GM12878 (cell line): ENCODE measurements around the gene OR8D1. TPM values are rescaled to one million over a fixed set of nuclear protein-coding genes. Genes with fewer than 3 reads are reported as not detected.

Experiments
- ATAC-seq: fragments of 200-7000 bp; cut with Tn5 transposase; 3 replicates; pipeline ENCODE4 v1.9.1; 2020; ENCODE audit warnings: mild to moderate bottlenecking, moderate library complexity
- BruUV-seq: library from RNA; stranded (reverse); fragments of 400-500 nt; replicated peaks from 2 replicates; lab custom pipeline; 2021; lab: Mats Ljungman, UMichigan
- CTCF ChIA-PET: fragments of 300-600 bp; sonication (Branson Sonifier 250); formaldehyde crosslinking; extraction: SDS; loops from one replicate; lab custom pipeline; 2021; ENCODE audit warnings: inconsistent platforms; lab: Yijun Ruan, JAX
- POLR2A ChIA-PET: fragments of 350-600 bp; formaldehyde crosslinking; extraction: SDS; loops from one replicate; lab custom pipeline; 2021; ENCODE audit warnings: inconsistent platforms; lab: Charles Lee
- RAD21 ChIA-PET: fragments of 300-600 bp; sonication (Branson Sonifier 250); formaldehyde crosslinking; loops from one replicate; lab custom pipeline; 2023; ENCODE audit warnings: antibody characterized with exemption; ENCODE audit not compliant: unreplicated experiment; lab: Charles Lee
- SMC1A ChIA-PET: fragments of 300-600 bp; sonication (Branson Sonifier 250); formaldehyde crosslinking; loops from one replicate; lab custom pipeline; 2023; ENCODE audit not compliant: unreplicated experiment, uncharacterized antibody; lab: Charles Lee
- DNase-seq: peaks from one replicate; pipeline ENCODE4 v3.0.0-alpha.2; 2011; ENCODE audit warnings: low read depth, low spot score
- FAIRE-seq: peaks from 3 replicates; lab custom pipeline; 2011; peaks lifted over from hg19 to GRCh38; lab: Jason Lieb, UNC
- H2AFZ ChIP-seq: 2 replicates; pipeline ENCODE4 v1.6.0; 2011; ENCODE audit warnings: low read depth, low read length, control low read depth; ENCODE audit not compliant: control insufficient read depth
- H3K27ac ChIP-seq: 2 replicates; pipeline ENCODE4 v1.5.1; 2011; ENCODE audit warnings: control low read depth; ENCODE audit not compliant: control insufficient read depth, insufficient read depth
- H3K27me3 ChIP-seq, 2 experiments: replicated peaks in 1 of 2; 2 replicates each; pipeline versions ENCODE4 v1.6.0 to v1.6.1; 2011; ENCODE audit warnings: low read length in 1 of 2; ENCODE audit not compliant: control insufficient read depth in 2 of 2, insufficient read depth in 2 of 2
- H3K36me3 ChIP-seq, 2 experiments: 2 replicates each; pipeline ENCODE4 v1.5.1; 2011; ENCODE audit warnings: low read length in 1 of 2; ENCODE audit not compliant: control insufficient read depth in 2 of 2, insufficient read depth in 2 of 2
- H3K4me1 ChIP-seq: 2 replicates; pipeline ENCODE4 v1.6.1; 2011; ENCODE audit warnings: mild to moderate bottlenecking, low read length, moderate library complexity, mixed read lengths; ENCODE audit not compliant: control insufficient read depth, insufficient read depth
- H3K4me2 ChIP-seq: 2 replicates; pipeline ENCODE4 v1.6.0; 2011; ENCODE audit warnings: control low read depth; ENCODE audit not compliant: control insufficient read depth, insufficient read depth
- H3K4me3 ChIP-seq: fragments of 200-600 bp; sonication (generic); 2 replicates; pipeline ENCODE4 v1.5.1; 2016
- H3K79me2 ChIP-seq: 2 replicates; pipeline ENCODE4 v1.6.0; 2011; ENCODE audit warnings: low read length; ENCODE audit not compliant: control insufficient read depth, insufficient read depth
- H3K9ac ChIP-seq: 2 replicates; pipeline ENCODE4 v1.8.0; 2011; ENCODE audit warnings: low read length, control low read depth, mixed read lengths; ENCODE audit not compliant: control insufficient read depth, insufficient read depth
- H3K9me3 ChIP-seq: replicated peaks from 3 replicates; pipeline ENCODE4 v1.5.1; 2011; ENCODE audit warnings: mild to moderate bottlenecking, low read length; ENCODE audit not compliant: control insufficient read depth, insufficient read depth
- H4K20me1 ChIP-seq: 2 replicates; pipeline ENCODE4 v1.6.0; 2011; ENCODE audit not compliant: control insufficient read depth, insufficient read depth
- BCL3 ChIP-seq: IDR thresholded peaks from 2 replicates; pipeline ENCODE4 v1.6.1; 2011; ENCODE audit warnings: borderline replicate concordance, low read depth, mild to moderate bottlenecking, moderate library complexity, low read length; ENCODE audit not compliant: insufficient read depth, poor library complexity, severe bottlenecking
- ESRRA ChIP-seq: IDR thresholded peaks from 2 replicates; pipeline ENCODE4 v1.6.1; 2012; ENCODE audit warnings: mild to moderate bottlenecking, low read length, improper control_type of control experiment
- GATAD2B ChIP-seq: fragments of 450-650 bp; conservative IDR thresholded peaks from 2 replicates; pipeline ENCODE4 v1.6.1; 2017; ENCODE audit warnings: low read depth, mild to moderate bottlenecking, moderate library complexity
- MAX ChIP-seq: IDR thresholded peaks from 2 replicates; pipeline ENCODE4 v1.6.1; 2012; ENCODE audit warnings: low read depth, low read length, improper control_type of control experiment
- MEF2B ChIP-seq: fragments of 450-650 bp; IDR thresholded peaks from 2 replicates; pipeline ENCODE4 v1.6.1; 2018; ENCODE audit warnings: mild to moderate bottlenecking, moderate library complexity; ENCODE audit not compliant: partially characterized antibody, poor library complexity, severe bottlenecking
- NFYA ChIP-seq: IDR thresholded peaks from 2 replicates; pipeline ENCODE4 v1.6.1; 2011; ENCODE audit warnings: low read depth, mild to moderate bottlenecking, low read length, improper control_type of control experiment, borderline replicate concordance
- NFYB ChIP-seq: IDR thresholded peaks from 2 replicates; pipeline ENCODE4 v1.6.1; 2011; ENCODE audit warnings: low read depth, mild to moderate bottlenecking, low read length, improper control_type of control experiment, moderate library complexity; ENCODE audit not compliant: insufficient read depth
- RELA ChIP-seq: fragments of 450-650 bp; IDR thresholded peaks from 2 replicates; pipeline ENCODE4 v1.8.0; 2014; ENCODE audit warnings: borderline replicate concordance; ENCODE audit not compliant: partially characterized antibody
- RFX5 ChIP-seq: IDR thresholded peaks from 2 replicates; pipeline ENCODE4 v1.6.1; 2011; ENCODE audit warnings: low read depth, low read length, improper control_type of control experiment
- SMAD1 ChIP-seq: fragments of 450-650 bp; IDR thresholded peaks from 2 replicates; pipeline ENCODE4 v1.6.1; 2018; ENCODE audit warnings: mild to moderate bottlenecking, low read depth; ENCODE audit not compliant: partially characterized antibody
- WGBS: methylation state at CpG from one replicate; pipeline ENCODE4 v1.1.6; 2016; ENCODE audit warnings: low lambda C conversion rate; ENCODE audit not compliant: insufficient replicate concordance, insufficient coverage; ENCODE audit errors: missing lambda C conversion rate; 5-methylcytosine and 5-hydroxymethylcytosine counted together
- in situ Hi-C: fragments of 300-500 bp; cut with MboI; formaldehyde crosslinking; loops from 9 replicates; pipeline ENCODE4 v1.14.3; 2018; ENCODE audit warnings: mixed read lengths
- intact Hi-C: fragments of 100-400 bp; cut with micrococcal nuclease; formaldehyde crosslinking; loops from one replicate; pipeline ENCODE4 v1.14.2; 2022; ENCODE audit not compliant: unreplicated experiment
- polyA plus RNA-seq, 11 experiments: library from polyadenylated mRNA; depleted of rRNA in 4 of 11; unstranded in 6 of 11; stranded (reverse) in 5 of 11; fragments of >200 nt; fragmentation: Nextera tagmentation in 4 of 11; fragmentation: Illumina TruSeq in 1 of 11; extraction: Ambion mirVana in 4 of 11; extraction: Trizol in 1 of 11; gene quantifications; 1 replicate in 1 of 11; 2 replicates in 10 of 11; pipeline versions ENCODE4 v1.2.1 to v1.2.3, GENCODE V29; 2011 to 2016; ENCODE audit warnings: inconsistent platforms in 2 of 11, missing spikeins in 2 of 11, low read depth in 1 of 11
- total RNA-seq, 4 experiments: library from RNA; depleted of rRNA in 3 of 4; stranded (reverse); fragments of >200 nt in 3 of 4; fragmentation: Illumina TruSeq in 1 of 4; extraction: Trizol in 1 of 4; gene quantifications; 2 replicates each; pipeline versions ENCODE4 v1.2.1 to v1.2.3, GENCODE V29; 2013 to 2021
- TF ChIP-seq, protein P1 (sequence below): fragments of 450-650 bp; IDR thresholded peaks from 2 replicates; pipeline ENCODE4 v1.6.1; 2018; ENCODE audit warnings: mild to moderate bottlenecking, low read depth, moderate library complexity; ENCODE audit not compliant: partially characterized antibody

The OR8D1 gene
- total and polyA plus RNA-seq, 10 of the 15 experiments (the other 5 are each of a cell fraction or from before 2014, with no cell fraction given), result not detected

GRCh38 chr11:124294687-124295086, 19.1 kb downstream of the OR8D1 start:
- in situ Hi-C loops, result no loop called here
- WGBS, result 7% methylated on average over 1 of the region's 1 CpG
- no peak for FAIRE-seq
- no peaks in the 10 kb centered on the region for H4K20me1 ChIP-seq
- no peak overlapping the region for H2AFZ ChIP-seq
- ATAC-seq, result no peak
- H3K4me2 ChIP-seq, result no peak overlapping the region
- no peaks in the 10 kb centered on the region for H3K36me3 ChIP-seq
- SMC1A ChIA-PET, result no interaction called here
- H3K79me2 ChIP-seq, result no peaks in the 10 kb centered on the region
- no peaks in the 10 kb centered on the region for H3K4me1 ChIP-seq
- no peak for DNase-seq
- no peak overlapping the region for H3K4me3 ChIP-seq
- no peaks in the 10 kb centered on the region for H3K27me3 ChIP-seq
- RAD21 ChIA-PET, result no interaction called here
- intact Hi-C loops, result no loop called here
- TF ChIP-seq, protein P1, sequence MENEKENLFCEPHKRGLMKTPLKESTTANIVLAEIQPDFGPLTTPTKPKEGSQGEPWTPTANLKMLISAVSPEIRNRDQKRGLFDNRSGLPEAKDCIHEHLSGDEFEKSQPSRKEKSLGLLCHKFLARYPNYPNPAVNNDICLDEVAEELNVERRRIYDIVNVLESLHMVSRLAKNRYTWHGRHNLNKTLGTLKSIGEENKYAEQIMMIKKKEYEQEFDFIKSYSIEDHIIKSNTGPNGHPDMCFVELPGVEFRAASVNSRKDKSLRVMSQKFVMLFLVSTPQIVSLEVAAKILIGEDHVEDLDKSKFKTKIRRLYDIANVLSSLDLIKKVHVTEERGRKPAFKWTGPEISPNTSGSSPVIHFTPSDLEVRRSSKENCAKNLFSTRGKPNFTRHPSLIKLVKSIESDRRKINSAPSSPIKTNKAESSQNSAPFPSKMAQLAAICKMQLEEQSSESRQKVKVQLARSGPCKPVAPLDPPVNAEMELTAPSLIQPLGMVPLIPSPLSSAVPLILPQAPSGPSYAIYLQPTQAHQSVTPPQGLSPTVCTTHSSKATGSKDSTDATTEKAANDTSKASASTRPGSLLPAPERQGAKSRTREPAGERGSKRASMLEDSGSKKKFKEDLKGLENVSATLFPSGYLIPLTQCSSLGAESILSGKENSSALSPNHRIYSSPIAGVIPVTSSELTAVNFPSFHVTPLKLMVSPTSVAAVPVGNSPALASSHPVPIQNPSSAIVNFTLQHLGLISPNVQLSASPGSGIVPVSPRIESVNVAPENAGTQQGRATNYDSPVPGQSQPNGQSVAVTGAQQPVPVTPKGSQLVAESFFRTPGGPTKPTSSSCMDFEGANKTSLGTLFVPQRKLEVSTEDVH, result no peak
- TF ChIP-seq GATAD2B (no peak), RELA (no peak), SMAD1 (no peak), NFYA (no peak), RFX5 (no peak), MEF2B (no peak), NFYB (no peak), MAX (no peak), BCL3 (no peak), ESRRA (no peak)
- TF ChIP-seq, all 136 proteins: peak for 0
- H3K27ac ChIP-seq, result no peak overlapping the region
- POLR2A ChIA-PET, result no interaction called here
- BruUV-seq, result no TSS peak
- H3K9ac ChIP-seq, result no peak overlapping the region
- CTCF ChIA-PET, result no interaction called here
- no peaks in the 10 kb centered on the region for H3K9me3 ChIP-seq
